T-helper 1 cell (primary cell): ENCODE data around the gene RSPO3.

Source experiments
- DNase-seq, 5 donors: peaks; one replicate each; pipeline ENCODE4 v3.0.0-alpha.2; 2012 to 2020

Gene RSPO3

GRCh38 chr6:127164036-127164435 is 45.6 kb downstream of the RSPO3 start:
- no peak for DNase-seq

GRCh38 chr6:127164565-127164964 is 46.1 kb downstream of the RSPO3 start:
- DNase-seq: no peak

GRCh38 chr6:127173156-127173940 is 54.9 kb downstream of the RSPO3 start:
- no peak for DNase-seq

- DNase-seq: no peak
Observed at GRCh38 chr6:127176146-127176545, 57.7 kb downstream of the RSPO3 start.

DNA sequence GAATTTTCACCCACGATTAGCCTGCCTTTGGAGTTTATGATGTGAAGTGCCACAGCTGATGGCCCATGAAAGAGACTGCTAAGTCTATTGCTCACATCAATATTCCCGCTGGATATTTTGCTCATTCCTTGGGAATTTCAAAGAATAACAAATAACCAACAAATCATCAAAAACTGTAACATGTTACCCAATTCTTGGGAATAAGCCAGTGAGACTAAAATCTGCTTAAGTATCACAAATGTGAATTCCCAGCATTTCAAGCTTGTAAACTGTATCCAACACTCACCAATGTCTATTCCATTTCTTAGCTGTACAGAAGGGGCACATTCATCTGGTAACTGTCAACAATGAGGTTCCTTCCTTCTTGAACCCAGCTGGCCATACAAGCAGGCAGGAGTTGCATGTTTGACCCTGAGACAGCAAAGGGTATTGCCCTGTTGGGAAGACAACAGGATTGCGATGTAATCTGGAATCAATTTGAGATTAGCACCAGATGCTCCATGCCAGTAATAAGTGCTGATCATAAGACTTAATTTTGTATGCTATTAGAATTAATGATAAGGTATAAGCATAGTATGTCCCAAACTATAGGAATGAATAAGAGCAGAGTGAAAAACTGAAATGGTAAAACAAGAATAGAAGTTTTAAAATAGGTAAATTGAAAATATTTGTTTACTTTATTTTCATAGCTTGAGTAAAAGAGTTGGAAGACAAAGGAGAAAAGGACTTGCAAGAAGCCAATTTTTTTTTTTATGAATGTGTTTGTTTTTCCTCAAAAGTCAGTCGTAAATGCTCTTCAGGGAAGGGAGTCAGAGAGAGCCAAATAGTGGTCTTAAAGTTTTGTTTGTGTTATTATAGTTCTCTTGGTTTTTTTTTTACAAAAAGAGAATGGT is 58.8 kb downstream of the RSPO3 start:
- DNase-seq: no peak

GRCh38 chr6:127177923-127178231 is 59.4 kb downstream of the RSPO3 start:
- DNase-seq: no peak

GRCh38 chr6:127178746-127179145 is 60.3 kb downstream of the RSPO3 start:
- no peak for DNase-seq

DNA sequence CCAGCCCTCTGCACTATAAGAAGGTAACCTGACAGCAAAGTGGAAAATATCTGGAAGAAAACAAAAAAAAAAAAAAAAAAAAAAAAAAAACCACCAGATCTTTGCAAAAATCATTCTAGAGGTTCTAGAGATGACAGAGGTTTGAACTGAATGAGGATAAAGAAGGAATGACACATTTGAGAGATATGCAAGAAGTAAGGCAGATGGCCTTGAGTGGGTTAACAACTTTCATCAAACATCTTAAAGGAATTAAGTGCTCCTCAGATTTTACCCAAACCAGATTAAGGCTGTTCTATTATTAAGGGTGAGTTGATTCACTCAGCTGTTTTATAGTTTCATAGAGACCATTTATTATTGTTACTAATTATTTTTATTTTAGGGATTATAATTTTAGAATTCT is 62.0 kb downstream of the RSPO3 start:
- DNase-seq: no peak

DNA sequence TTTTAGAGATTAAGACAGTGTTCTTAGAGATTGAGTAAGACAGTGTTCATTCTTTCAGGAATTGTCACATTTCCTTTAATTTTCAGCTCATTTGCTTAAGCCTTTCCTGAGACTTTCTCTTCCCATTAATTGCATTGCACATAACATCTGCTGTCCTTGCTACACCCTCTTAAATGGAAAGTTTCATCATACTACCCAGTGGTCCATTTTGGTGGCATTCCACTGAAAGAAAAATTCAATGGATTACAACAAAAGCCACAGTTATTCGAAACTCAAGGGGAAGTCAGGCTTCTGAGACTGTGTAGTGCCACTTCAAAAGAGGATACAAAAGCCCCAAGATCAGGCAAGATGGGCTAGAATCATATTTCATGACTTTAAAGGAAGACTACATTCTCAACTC is 64.0 kb downstream of the RSPO3 start:
- DNase-seq: no peak

DNA sequence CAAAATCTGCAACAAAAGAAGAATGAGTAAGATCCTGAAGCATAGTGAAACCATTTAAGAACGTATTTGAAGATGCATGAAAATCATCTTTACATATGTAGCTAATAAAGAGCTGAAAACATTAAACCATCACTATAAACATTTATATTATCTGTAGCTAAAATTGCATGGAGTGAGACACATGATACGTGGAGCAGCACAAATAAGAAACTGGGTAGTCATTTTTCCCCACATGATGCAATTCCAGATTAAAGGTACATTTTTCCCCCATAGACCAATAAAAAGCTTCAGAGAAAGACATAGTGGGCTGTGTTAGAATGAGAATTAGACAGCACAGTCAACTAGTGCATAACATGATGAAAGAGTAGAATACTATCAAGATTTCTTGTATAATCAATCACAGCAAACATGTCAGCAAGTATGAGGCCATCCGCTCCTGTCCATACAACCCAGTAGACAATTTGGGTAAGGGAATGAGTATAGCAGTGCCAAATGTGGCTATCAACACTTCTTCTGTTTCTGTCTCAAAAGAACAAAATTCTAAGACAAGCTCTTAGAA is 67.0 kb downstream of the RSPO3 start:
- DNase-seq: no peak

- peak; percentile 10 to 39 (median 14) for DNase-seq
Observed at GRCh38 chr6:127186889-127187288, 68.4 kb downstream of the RSPO3 start.

DNA sequence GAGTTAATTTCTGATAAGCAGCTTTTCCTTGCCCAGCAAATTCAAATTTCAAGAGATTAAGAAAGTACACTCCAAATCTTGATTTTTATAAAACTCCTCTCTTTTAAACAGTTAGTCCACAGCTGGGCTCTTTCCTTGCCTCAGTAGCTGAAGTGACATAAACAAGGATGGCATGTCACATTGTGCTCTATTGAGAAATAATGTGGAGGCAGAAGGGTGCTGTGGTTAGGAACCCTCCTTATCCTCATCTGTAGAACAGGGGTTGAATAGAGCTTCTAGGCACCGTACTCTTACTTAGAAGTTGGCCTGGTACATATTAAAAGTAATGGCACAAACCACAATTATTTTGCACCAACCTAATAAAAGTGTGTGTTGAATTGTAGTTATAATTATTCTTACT is 70.3 kb downstream of the RSPO3 start:
- DNase-seq: no peak

DNA sequence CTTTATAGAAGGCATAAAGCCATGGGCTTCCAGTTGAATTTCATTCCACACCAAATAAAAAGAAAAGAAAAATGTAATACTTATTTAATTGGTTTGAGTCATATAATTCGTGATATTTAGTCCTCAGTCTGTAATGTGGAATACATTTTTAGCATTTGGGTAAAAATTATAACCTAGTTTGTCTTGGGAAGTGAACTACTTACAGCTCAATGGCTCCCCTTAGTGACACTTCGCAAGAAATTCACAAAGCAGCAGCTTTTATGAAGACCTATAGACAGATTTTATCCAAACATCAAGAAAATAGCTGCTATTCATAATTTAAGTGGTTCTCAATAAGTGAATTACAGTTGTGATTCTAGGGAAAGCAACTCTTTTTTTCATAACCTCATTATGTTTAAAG is 72.1 kb downstream of the RSPO3 start:
- DNase-seq: peak in 1 of 5 donors; percentile 7

DNA sequence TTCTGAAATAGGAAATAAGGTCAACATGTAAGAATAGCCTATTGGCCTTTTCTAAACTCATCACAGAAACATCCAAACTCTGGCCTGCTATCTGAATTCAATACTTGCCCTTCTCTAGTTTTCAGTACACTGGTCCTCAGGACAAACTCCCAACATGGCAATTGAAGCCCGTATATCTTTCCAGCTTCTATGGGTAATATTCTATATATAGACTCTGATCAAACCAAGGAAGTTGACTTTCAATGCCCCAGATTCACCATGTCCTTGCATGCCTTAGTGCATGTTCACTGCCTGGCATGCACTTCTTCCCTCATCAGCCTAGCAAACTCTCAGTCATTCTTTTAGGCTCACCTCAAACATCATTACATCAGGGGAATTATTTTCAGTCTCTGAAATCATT is 73.2 kb downstream of the RSPO3 start:
- no peak for DNase-seq

DNA sequence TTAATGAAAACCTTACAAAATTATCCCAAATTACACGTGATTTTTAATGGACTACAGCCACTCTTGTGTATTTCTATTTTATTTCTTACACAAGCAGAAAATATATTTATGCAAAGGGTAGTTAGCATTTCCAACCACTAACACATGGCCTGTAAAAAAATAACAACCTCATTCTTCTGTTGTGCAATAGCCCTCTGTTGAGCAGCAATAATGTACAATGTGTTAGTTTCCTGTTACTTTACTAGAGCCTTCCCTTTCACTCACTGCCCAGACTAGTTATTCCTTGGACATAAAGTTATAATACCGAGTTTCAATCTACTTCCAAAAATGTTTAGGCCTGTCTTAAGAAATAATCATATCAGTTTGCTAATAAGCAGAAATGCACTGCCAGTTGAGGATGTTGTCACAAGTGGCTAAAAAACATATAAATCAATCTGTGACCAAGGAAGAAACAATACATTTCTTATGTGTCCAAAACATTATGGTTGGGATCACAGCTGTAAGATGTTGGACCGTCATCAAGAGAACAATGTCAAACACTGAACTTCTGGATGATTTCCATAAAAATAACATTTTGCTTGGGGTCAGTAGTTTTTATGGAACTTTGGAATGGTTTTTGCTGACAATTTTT is 74.6 kb downstream of the RSPO3 start:
- DNase-seq: no peak

GRCh38 chr6:127195833-127196232 is 77.4 kb downstream of the RSPO3 start:
- no peak for DNase-seq

DNA sequence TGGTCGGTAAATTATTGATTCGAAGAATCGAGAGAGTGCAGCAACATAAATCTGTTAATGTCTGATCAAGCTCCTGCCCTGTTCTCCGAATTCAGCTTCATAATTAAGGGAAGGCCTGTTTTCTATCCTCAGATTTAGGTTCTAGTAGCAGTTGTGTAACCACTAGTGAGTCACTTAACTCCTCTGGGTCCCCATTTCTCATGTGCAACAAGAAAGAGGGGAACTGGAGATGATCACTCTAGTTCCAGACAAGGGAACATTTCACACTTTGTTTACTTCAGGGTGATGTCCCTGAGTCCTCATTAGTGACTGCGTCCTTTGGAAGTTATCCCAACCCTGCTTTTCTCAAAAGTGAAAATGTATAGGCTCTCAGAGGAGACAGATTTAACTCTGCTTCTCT is 80.1 kb downstream of the RSPO3 start:
- DNase-seq: no peak

GRCh38 chr6:127199470-127199869 is 81.0 kb downstream of the RSPO3 start:
- no peak for DNase-seq

DNA sequence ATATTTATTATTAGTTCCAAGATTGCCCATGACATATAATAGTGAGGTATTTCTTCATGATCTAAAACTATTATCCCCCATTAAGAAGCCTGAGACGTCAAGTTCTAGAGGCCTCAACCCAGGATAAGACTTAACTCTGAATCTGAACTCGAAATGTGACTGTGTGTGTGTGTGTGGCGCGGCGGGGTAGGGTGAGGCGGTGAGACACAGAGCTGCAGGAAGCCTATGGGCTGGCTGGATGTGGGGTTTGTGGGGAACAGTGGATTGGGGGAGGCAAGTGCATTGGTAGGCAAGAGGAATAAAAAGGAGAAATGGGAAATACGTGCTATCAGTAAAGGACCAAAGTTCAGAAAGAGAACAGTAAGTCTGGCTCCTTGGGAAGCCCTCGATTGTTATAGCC is 81.6 kb downstream of the RSPO3 start:
- no peak for DNase-seq

GRCh38 chr6:127201321-127201720 is 82.8 kb downstream of the RSPO3 start:
- DNase-seq: no peak

- DNase-seq: no peak
Observed at GRCh38 chr6:127202676-127203075, 84.2 kb downstream of the RSPO3 start.

- no peak for DNase-seq
Observed at GRCh38 chr6:127204281-127204680, 85.8 kb downstream of the RSPO3 start.

DNA sequence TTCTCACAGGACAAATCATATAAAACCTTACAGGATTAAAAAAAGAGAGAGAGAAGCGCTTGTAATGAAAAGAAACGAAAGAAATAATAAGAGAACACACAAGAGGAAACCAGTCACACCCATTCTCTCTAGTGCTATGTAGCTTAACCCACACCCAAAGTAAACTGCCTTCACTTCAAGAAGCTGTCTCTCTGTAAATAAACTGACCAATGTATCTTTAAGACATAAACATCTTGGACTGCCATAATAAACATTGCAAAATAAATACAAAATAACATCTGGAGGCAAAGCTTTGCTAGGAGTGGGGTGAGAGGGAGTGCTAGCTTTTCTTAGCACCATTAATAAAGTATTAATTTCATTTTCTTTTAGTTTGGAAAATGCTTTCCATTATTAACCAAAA is 86.6 kb downstream of the RSPO3 start:
- DNase-seq: no peak
